SK-N-SH (cell line): ENCODE results near the gene ABLIM2. TPM values are rescaled to one million over a fixed set of nuclear protein-coding genes. Genes with fewer than 3 reads are reported as not detected.

Source experiments
- CTCF ChIA-PET: fragments of 300-600, 350-600 bp; formaldehyde crosslinking; extraction: SDS; loops from one replicate; lab custom pipeline; 2021; lab: Yijun Ruan, JAX
- POLR2A ChIA-PET: fragments of 350-600 bp; sonication (Branson Sonifier 250); formaldehyde crosslinking; extraction: SDS; loops from one replicate; lab custom pipeline; 2020; ENCODE audit warnings: antibody characterized with exemption, inconsistent platforms; lab: Yijun Ruan, JAX
- DNase-seq: peaks from one replicate; pipeline ENCODE4 v3.0.0; 2012
- H2AFZ ChIP-seq: fragments of 200-600 bp; sonication (generic); 2 replicates; pipeline ENCODE4 v1.8.1; 2016; ENCODE audit warnings: antibody characterized with exemption, mild to moderate bottlenecking, low read depth
- H3F3A ChIP-seq: fragments of 200-600 bp; sonication (generic); replicated peaks from 2 replicates; pipeline ENCODE3; 2016; ENCODE audit warnings: antibody characterized with exemption, mild to moderate bottlenecking; ENCODE audit not compliant: insufficient read depth
- H3K27ac ChIP-seq, 2 experiments: fragments of 200-500 bp in 1 of 2; fragments of 200-600 bp in 1 of 2; sonication (Bioruptor generic) in 1 of 2; sonication (generic), shearing (Covaris generic) in 1 of 2; 2 replicates each; pipeline versions ENCODE4 v1.5.1 to v1.6.1; 2014 to 2016; ENCODE audit warnings: low read depth in 2 of 2, inconsistent platforms in 1 of 2, low read length in 1 of 2, mild to moderate bottlenecking in 1 of 2, mixed read lengths in 1 of 2
- H3K27me3 ChIP-seq: fragments of 200-600 bp; sonication (generic), shearing (Covaris generic); 2 replicates; pipeline ENCODE4 v1.6.1; 2016; ENCODE audit warnings: mixed run types; ENCODE audit not compliant: insufficient read depth
- H3K36me3 ChIP-seq, 2 experiments: fragments of 200-500 bp in 1 of 2; fragments of 200-600 bp in 1 of 2; sonication (Bioruptor generic) in 1 of 2; sonication (generic) in 1 of 2; replicated peaks in 1 of 2; 2 replicates each; pipeline versions ENCODE3 to v1.5.1; 2014 to 2016; ENCODE audit warnings: low read length in 1 of 2, mild to moderate bottlenecking in 1 of 2; ENCODE audit not compliant: insufficient read depth in 2 of 2, control insufficient read depth in 1 of 2
- H3K4me1 ChIP-seq, 2 experiments: fragments of 200-500 bp in 1 of 2; fragments of 200-600 bp in 1 of 2; sonication (Bioruptor generic) in 1 of 2; sonication (generic), shearing (Covaris generic) in 1 of 2; 2 replicates each; pipeline versions ENCODE4 v1.5.1 to v1.6.1; 2014 to 2016; ENCODE audit warnings: low read depth in 1 of 2, low read length in 1 of 2, mixed run types in 1 of 2; ENCODE audit not compliant: insufficient read depth in 2 of 2, control insufficient read depth in 1 of 2
- H3K4me2 ChIP-seq: fragments of 200-600 bp; sonication (generic), shearing (Covaris generic); 2 replicates; pipeline ENCODE4 v1.6.1; 2017; ENCODE audit warnings: mixed run types
- H3K4me3 ChIP-seq, 2 experiments: fragments of 200-500 bp in 1 of 2; fragments of 200-600 bp in 1 of 2; sonication (Bioruptor generic) in 1 of 2; sonication (generic), shearing (Covaris generic) in 1 of 2; 2 replicates each; pipeline versions ENCODE4 v1.5.1 to v1.8.1; 2014 to 2016; ENCODE audit warnings: low read depth in 2 of 2, inconsistent platforms in 1 of 2, low read length in 1 of 2, mild to moderate bottlenecking in 1 of 2, mixed read lengths in 1 of 2, moderate library complexity in 1 of 2
- H3K79me2 ChIP-seq: fragments of 200-600 bp; sonication (generic); 2 replicates; pipeline ENCODE4 v1.8.1; 2017; ENCODE audit warnings: mild to moderate bottlenecking; ENCODE audit not compliant: insufficient read depth
- H3K9ac ChIP-seq: fragments of 200-600 bp; sonication (generic); 2 replicates; pipeline ENCODE4 v1.6.1; 2017; ENCODE audit warnings: mixed run types
- H3K9me2 ChIP-seq: fragments of 200-600 bp; sonication (generic); 2 replicates; pipeline ENCODE4 v1.6.1; 2017; ENCODE audit warnings: mixed run types
- H3K9me3 ChIP-seq: fragments of 200-600 bp; sonication (generic); 2 replicates; pipeline ENCODE4 v1.6.1; 2017; ENCODE audit warnings: mixed run types, mild to moderate bottlenecking, moderate library complexity
- H4K20me1 ChIP-seq: fragments of 200-600 bp; sonication (generic); 2 replicates; pipeline ENCODE4 v1.6.1; 2017; ENCODE audit warnings: mild to moderate bottlenecking, mixed run types; ENCODE audit not compliant: insufficient read depth
- FOSL2 ChIP-seq: IDR thresholded peaks from 2 replicates; pipeline ENCODE4 v1.4.0; 2012; ENCODE audit warnings: low read depth, mild to moderate bottlenecking, moderate library complexity, borderline replicate concordance
- FOXJ3 ChIP-seq: sonication (generic); formaldehyde crosslinking; IDR thresholded peaks from 2 replicates; pipeline ENCODE4 v1.5.1; 2020; ENCODE audit warnings: mild to moderate bottlenecking, missing genetic modification reagents
- FOXM1 ChIP-seq: IDR thresholded peaks from 2 replicates; pipeline ENCODE4 v1.4.0; 2012; ENCODE audit warnings: low read depth, mild to moderate bottlenecking
- GABPA ChIP-seq: IDR thresholded peaks from 2 replicates; pipeline ENCODE4 v1.4.0; 2012; ENCODE audit warnings: low read depth, mild to moderate bottlenecking
- MEF2A ChIP-seq: IDR thresholded peaks from 2 replicates; pipeline ENCODE4 v1.4.0; 2012; ENCODE audit warnings: low read depth, borderline replicate concordance
- MXI1 ChIP-seq: IDR thresholded peaks from 2 replicates; pipeline ENCODE4 v1.6.1; 2012; ENCODE audit warnings: mild to moderate bottlenecking, low read depth, low read length, improper control_type of control experiment
- NRF1 ChIP-seq: IDR thresholded peaks from 2 replicates; pipeline ENCODE4 v1.6.1; 2012; ENCODE audit warnings: low read depth, mild to moderate bottlenecking, low read length
- POLR2AphosphoS5 ChIP-seq: IDR thresholded peaks from 2 replicates; pipeline ENCODE4 v1.6.1; 2012; ENCODE audit warnings: low read depth, low read length
- RAD21 ChIP-seq: IDR thresholded peaks from 2 replicates; pipeline ENCODE4 v1.6.1; 2012; ENCODE audit warnings: mild to moderate bottlenecking, low read length
- RXRA ChIP-seq: IDR thresholded peaks from 2 replicates; pipeline ENCODE4 v1.4.0; 2012; ENCODE audit warnings: low read depth, mild to moderate bottlenecking, borderline replicate concordance
- SMC3 ChIP-seq: IDR thresholded peaks from 2 replicates; pipeline ENCODE4 v1.6.1; 2012; ENCODE audit warnings: low read depth, low read length, improper control_type of control experiment
- TAF1 ChIP-seq: IDR thresholded peaks from 2 replicates; pipeline ENCODE4 v1.6.1; 2012; ENCODE audit warnings: low read depth, mild to moderate bottlenecking, low read length, moderate library complexity, borderline replicate concordance
- WGBS: methylation state at CpG from one replicate; pipeline ENCODE4 v1.1.6; 2017; ENCODE audit warnings: low lambda C conversion rate; 5-methylcytosine and 5-hydroxymethylcytosine counted together
- polyA plus RNA-seq, 3 experiments: library from polyadenylated mRNA; depleted of rRNA; stranded (reverse); fragments of >200 nt; gene quantifications; 2 replicates each; pipeline ENCODE4 v1.2.3, GENCODE V29; 2012
- TF ChIP-seq, protein P1 (sequence below): IDR thresholded peaks from 2 replicates; pipeline ENCODE4 v1.6.1; 2012; ENCODE audit warnings: mild to moderate bottlenecking, low read depth, low read length, moderate library complexity
- TF ChIP-seq, protein P2 (sequence below): IDR thresholded peaks from 2 replicates; pipeline ENCODE4 v1.4.0; 2012; ENCODE audit warnings: low read depth
- TF ChIP-seq, protein P3 (sequence below): fragments of 150-350 bp; IDR thresholded peaks from 2 replicates; pipeline ENCODE4 v1.6.1; 2017; ENCODE audit warnings: antibody characterized with exemption, low read length, low read depth, borderline replicate concordance
- TF ChIP-seq, protein P4 (sequence below): IDR thresholded peaks from 2 replicates; pipeline ENCODE4 v1.4.0; 2012; ENCODE audit warnings: low read depth, borderline replicate concordance
- TF ChIP-seq, protein P5 (sequence below): IDR thresholded peaks from 2 replicates; pipeline ENCODE4 v1.4.0; 2012; ENCODE audit warnings: low read depth, borderline replicate concordance

ABLIM2 gene
- polyA plus RNA-seq, 1 of the 3 experiments (the other 2 are of a cell fraction), result 0.53 TPM

DNA sequence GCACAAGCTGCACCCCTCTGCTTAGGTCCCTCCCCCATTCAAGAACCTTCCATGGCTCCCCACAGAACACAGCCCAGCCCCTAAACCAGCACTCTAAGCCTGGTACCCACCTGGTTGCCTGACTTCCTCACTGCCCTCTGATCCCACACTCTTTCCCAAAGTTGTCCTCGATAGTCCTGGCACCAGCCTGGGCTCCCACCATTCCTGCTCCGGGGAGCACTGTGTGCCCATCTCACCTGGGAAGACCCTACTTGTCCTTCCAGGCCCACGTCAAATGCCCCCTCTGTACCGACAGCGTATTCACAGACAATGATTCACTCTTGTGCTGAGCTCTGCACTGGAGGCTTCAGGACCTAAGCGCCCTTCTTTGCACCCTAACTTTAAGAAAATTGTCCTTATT lies 40.1 kb downstream of the ABLIM2 start (continued):
- TF ChIP-seq, protein P1, sequence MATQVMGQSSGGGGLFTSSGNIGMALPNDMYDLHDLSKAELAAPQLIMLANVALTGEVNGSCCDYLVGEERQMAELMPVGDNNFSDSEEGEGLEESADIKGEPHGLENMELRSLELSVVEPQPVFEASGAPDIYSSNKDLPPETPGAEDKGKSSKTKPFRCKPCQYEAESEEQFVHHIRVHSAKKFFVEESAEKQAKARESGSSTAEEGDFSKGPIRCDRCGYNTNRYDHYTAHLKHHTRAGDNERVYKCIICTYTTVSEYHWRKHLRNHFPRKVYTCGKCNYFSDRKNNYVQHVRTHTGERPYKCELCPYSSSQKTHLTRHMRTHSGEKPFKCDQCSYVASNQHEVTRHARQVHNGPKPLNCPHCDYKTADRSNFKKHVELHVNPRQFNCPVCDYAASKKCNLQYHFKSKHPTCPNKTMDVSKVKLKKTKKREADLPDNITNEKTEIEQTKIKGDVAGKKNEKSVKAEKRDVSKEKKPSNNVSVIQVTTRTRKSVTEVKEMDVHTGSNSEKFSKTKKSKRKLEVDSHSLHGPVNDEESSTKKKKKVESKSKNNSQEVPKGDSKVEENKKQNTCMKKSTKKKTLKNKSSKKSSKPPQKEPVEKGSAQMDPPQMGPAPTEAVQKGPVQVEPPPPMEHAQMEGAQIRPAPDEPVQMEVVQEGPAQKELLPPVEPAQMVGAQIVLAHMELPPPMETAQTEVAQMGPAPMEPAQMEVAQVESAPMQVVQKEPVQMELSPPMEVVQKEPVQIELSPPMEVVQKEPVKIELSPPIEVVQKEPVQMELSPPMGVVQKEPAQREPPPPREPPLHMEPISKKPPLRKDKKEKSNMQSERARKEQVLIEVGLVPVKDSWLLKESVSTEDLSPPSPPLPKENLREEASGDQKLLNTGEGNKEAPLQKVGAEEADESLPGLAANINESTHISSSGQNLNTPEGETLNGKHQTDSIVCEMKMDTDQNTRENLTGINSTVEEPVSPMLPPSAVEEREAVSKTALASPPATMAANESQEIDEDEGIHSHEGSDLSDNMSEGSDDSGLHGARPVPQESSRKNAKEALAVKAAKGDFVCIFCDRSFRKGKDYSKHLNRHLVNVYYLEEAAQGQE, result no peak
- TF ChIP-seq POLR2AphosphoS5 (no peak), RAD21 (no peak), MXI1 (no peak), FOXM1 (no peak), FOXJ3 (CRISPR knock-in tag) (no peak), RXRA (no peak)
- TF ChIP-seq, protein P2, sequence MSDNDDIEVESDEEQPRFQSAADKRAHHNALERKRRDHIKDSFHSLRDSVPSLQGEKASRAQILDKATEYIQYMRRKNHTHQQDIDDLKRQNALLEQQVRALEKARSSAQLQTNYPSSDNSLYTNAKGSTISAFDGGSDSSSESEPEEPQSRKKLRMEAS, result no peak
- TF ChIP-seq, protein P3, sequence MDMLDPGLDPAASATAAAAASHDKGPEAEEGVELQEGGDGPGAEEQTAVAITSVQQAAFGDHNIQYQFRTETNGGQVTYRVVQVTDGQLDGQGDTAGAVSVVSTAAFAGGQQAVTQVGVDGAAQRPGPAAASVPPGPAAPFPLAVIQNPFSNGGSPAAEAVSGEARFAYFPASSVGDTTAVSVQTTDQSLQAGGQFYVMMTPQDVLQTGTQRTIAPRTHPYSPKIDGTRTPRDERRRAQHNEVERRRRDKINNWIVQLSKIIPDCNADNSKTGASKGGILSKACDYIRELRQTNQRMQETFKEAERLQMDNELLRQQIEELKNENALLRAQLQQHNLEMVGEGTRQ, result no peak
- TF ChIP-seq, protein P4, sequence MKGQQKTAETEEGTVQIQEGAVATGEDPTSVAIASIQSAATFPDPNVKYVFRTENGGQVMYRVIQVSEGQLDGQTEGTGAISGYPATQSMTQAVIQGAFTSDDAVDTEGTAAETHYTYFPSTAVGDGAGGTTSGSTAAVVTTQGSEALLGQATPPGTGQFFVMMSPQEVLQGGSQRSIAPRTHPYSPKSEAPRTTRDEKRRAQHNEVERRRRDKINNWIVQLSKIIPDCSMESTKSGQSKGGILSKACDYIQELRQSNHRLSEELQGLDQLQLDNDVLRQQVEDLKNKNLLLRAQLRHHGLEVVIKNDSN, result no peak

DNA sequence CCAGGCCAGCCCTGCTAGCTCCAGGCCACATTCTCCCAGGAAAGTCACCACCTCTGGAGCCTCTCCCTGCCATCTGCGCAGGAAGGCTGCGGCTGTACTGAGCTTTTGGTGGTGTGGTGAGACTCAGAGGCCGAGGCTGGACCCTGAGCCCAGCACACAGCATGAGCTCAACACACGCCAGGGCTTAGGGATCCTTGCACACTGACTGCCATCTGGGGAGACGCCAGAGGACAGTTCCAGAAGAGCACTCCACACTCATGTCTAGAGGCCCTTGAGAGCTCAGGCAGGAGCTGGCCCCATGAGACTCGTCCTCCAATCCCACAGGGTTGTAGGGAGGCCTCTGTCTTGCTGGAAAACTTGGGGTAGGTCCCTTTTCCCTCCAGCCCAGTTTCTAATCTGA lies 40.6 kb downstream of the ABLIM2 start:
- H2AFZ ChIP-seq, result no peak overlapping the region
- H3K36me3 ChIP-seq, result no peaks in the 10 kb centered on the region
- no peak overlapping the region for H3K9ac ChIP-seq
- TF ChIP-seq, protein P5, sequence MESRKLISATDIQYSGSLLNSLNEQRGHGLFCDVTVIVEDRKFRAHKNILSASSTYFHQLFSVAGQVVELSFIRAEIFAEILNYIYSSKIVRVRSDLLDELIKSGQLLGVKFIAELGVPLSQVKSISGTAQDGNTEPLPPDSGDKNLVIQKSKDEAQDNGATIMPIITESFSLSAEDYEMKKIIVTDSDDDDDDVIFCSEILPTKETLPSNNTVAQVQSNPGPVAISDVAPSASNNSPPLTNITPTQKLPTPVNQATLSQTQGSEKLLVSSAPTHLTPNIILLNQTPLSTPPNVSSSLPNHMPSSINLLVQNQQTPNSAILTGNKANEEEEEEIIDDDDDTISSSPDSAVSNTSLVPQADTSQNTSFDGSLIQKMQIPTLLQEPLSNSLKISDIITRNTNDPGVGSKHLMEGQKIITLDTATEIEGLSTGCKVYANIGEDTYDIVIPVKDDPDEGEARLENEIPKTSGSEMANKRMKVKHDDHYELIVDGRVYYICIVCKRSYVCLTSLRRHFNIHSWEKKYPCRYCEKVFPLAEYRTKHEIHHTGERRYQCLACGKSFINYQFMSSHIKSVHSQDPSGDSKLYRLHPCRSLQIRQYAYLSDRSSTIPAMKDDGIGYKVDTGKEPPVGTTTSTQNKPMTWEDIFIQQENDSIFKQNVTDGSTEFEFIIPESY, result no peak
- TF ChIP-seq NRF1 (no peak), MEF2A (no peak), GABPA (no peak), FOSL2 (no peak), TAF1 (no peak), SMC3 (no peak)
- TF ChIP-seq, protein P4, result no peak
- H3F3A ChIP-seq, result no peaks in the 10 kb centered on the region
- 64% methylated on average over 5 of the region's 6 CpGs for WGBS
- no peaks in the 10 kb centered on the region for H3K9me3 ChIP-seq
- no peaks in the 10 kb centered on the region for H3K9me2 ChIP-seq
- H3K27me3 ChIP-seq, result no peaks in the 10 kb centered on the region
- H3K4me1 ChIP-seq, result peaks cover 0 to 60% of the 10 kb centered on the region in 2 experiments; a peak in 1 of 4 replicates
- ChIA-PET CTCF (interaction anchor here (0.8 to 1.8 kb wide), 3 partner anchors 31 to 42 kb away, joined by 3 to 5 read pairs (median 3); no protein-coding TSS in a partner anchor), POLR2A (no interaction called here)
- no peak overlapping the region for H3K4me2 ChIP-seq
- no peaks in the 10 kb centered on the region for H4K20me1 ChIP-seq
- no peaks in the 10 kb centered on the region for H3K79me2 ChIP-seq
- peak overlapping the region in 1 of 2 experiments; percentile 48; a peak in 1 of 4 replicates for H3K27ac ChIP-seq
- no peak for DNase-seq
- H3K4me3 ChIP-seq, result no peak overlapping the region
